HepG2 (cell line): Measurements from ENCODE around the gene ZFYVE21.

Experiments used
- JUNB ChIP-seq: sonication (generic); formaldehyde crosslinking; IDR thresholded peaks from 2 replicates; pipeline ENCODE4 v1.8.0; 2022; ENCODE audit warnings: missing genetic modification reagents, mild to moderate bottlenecking, borderline replicate concordance
- KLF13 ChIP-seq: sonication (generic); formaldehyde crosslinking; IDR thresholded peaks from 2 replicates; pipeline ENCODE4 v1.4.0; 2020; ENCODE audit warnings: mild to moderate bottlenecking, missing genetic modification reagents
- RELA ChIP-seq: sonication (generic); formaldehyde crosslinking; IDR thresholded peaks from 2 replicates; pipeline ENCODE4 v1.4.0; 2020; ENCODE audit warnings: missing genetic modification reagents
- ZNF879 ChIP-seq: sonication (generic); formaldehyde crosslinking; IDR thresholded peaks from 2 replicates; pipeline ENCODE4 v1.8.1; 2023; ENCODE audit warnings: missing genetic modification reagents
- TF ChIP-seq, protein P1 (sequence below): sonication (generic); formaldehyde crosslinking; IDR thresholded peaks from 2 replicates; pipeline ENCODE4 v1.9.0; 2022; ENCODE audit warnings: missing genetic modification reagents, mild to moderate bottlenecking, borderline replicate concordance
- TF ChIP-seq, protein P2 (sequence below): sonication (generic); formaldehyde crosslinking; IDR thresholded peaks from 2 replicates; pipeline ENCODE4 v1.5.0; 2020; ENCODE audit warnings: mild to moderate bottlenecking, missing genetic modification reagents, moderate library complexity

- TF ChIP-seq, protein P1, sequence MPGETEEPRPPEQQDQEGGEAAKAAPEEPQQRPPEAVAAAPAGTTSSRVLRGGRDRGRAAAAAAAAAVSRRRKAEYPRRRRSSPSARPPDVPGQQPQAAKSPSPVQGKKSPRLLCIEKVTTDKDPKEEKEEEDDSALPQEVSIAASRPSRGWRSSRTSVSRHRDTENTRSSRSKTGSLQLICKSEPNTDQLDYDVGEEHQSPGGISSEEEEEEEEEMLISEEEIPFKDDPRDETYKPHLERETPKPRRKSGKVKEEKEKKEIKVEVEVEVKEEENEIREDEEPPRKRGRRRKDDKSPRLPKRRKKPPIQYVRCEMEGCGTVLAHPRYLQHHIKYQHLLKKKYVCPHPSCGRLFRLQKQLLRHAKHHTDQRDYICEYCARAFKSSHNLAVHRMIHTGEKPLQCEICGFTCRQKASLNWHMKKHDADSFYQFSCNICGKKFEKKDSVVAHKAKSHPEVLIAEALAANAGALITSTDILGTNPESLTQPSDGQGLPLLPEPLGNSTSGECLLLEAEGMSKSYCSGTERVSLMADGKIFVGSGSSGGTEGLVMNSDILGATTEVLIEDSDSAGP (CRISPR knock-in tag) = no peak
- TF ChIP-seq, protein P2, sequence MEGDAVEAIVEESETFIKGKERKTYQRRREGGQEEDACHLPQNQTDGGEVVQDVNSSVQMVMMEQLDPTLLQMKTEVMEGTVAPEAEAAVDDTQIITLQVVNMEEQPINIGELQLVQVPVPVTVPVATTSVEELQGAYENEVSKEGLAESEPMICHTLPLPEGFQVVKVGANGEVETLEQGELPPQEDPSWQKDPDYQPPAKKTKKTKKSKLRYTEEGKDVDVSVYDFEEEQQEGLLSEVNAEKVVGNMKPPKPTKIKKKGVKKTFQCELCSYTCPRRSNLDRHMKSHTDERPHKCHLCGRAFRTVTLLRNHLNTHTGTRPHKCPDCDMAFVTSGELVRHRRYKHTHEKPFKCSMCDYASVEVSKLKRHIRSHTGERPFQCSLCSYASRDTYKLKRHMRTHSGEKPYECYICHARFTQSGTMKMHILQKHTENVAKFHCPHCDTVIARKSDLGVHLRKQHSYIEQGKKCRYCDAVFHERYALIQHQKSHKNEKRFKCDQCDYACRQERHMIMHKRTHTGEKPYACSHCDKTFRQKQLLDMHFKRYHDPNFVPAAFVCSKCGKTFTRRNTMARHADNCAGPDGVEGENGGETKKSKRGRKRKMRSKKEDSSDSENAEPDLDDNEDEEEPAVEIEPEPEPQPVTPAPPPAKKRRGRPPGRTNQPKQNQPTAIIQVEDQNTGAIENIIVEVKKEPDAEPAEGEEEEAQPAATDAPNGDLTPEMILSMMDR (CRISPR knock-in tag) = no peak
- no peak for TF ChIP-seq RELA
- no peak for TF ChIP-seq JUNB (CRISPR knock-in tag)
- TF ChIP-seq KLF13 (CRISPR knock-in tag) = no peak
- TF ChIP-seq ZNF879 (CRISPR knock-in tag) = no peak
Observed at GRCh38 chr14:103729496-103730448, 14.2 kb downstream of the ZFYVE21 start.
